WI38 (cell line): ENCODE results near the gene MAGI1.

Experiments used
- H3K4me3 ChIP-seq: 2 replicates; pipeline ENCODE4 v1.5.1; 2011; ENCODE audit warnings: low read depth, mild to moderate bottlenecking, control low read depth, low read length
- TF ChIP-seq, protein P1 (sequence below): IDR thresholded peaks from 2 replicates; pipeline ENCODE4 v1.5.1; 2012; ENCODE audit warnings: low read depth, mild to moderate bottlenecking, control low read depth, low read length

The MAGI1 gene

GRCh38 chr3:65593780-65594752 is 444.7 kb downstream of the MAGI1 start:
- no peak overlapping the region for H3K4me3 ChIP-seq
- TF ChIP-seq, protein P1, sequence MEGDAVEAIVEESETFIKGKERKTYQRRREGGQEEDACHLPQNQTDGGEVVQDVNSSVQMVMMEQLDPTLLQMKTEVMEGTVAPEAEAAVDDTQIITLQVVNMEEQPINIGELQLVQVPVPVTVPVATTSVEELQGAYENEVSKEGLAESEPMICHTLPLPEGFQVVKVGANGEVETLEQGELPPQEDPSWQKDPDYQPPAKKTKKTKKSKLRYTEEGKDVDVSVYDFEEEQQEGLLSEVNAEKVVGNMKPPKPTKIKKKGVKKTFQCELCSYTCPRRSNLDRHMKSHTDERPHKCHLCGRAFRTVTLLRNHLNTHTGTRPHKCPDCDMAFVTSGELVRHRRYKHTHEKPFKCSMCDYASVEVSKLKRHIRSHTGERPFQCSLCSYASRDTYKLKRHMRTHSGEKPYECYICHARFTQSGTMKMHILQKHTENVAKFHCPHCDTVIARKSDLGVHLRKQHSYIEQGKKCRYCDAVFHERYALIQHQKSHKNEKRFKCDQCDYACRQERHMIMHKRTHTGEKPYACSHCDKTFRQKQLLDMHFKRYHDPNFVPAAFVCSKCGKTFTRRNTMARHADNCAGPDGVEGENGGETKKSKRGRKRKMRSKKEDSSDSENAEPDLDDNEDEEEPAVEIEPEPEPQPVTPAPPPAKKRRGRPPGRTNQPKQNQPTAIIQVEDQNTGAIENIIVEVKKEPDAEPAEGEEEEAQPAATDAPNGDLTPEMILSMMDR = no peak

- H3K4me3 ChIP-seq = no peak overlapping the region
- TF ChIP-seq, protein P1 = no peak
These were observed 447.4 kb downstream of the MAGI1 start for GRCh38 chr3:65591313-65591712.

GRCh38 chr3:65588884-65589283 is 449.8 kb downstream of the MAGI1 start:
- TF ChIP-seq, protein P1 = no peak
- H3K4me3 ChIP-seq = no peak overlapping the region

GRCh38 chr3:65587650-65588439 is 450.9 kb downstream of the MAGI1 start:
- H3K4me3 ChIP-seq = no peak overlapping the region
- TF ChIP-seq, protein P1 = no peak

- H3K4me3 ChIP-seq = no peak overlapping the region
- TF ChIP-seq, protein P1 = no peak
These were observed 453.8 kb downstream of the MAGI1 start for GRCh38 chr3:65584913-65585312.

GRCh38 chr3:65584002-65584401 is 454.7 kb downstream of the MAGI1 start:
- no peak overlapping the region for H3K4me3 ChIP-seq
- TF ChIP-seq, protein P1 = no peak
